H1 (cell line): ENCODE measurements around the gene SNX24. TPM values are rescaled to one million over a fixed set of nuclear protein-coding genes. Genes with fewer than 3 reads are reported as not detected.

ENCODE experiments used
- CTCF ChIA-PET: fragments of 300-600 bp; sonication (Branson Sonifier 250); formaldehyde crosslinking; loops from one replicate; lab custom pipeline; 2021; ENCODE audit not compliant: partially characterized antibody; lab: Charles Lee
- POLR2A ChIA-PET: fragments of 300-600 bp; sonication (Branson Sonifier 250); formaldehyde crosslinking; loops from one replicate; lab custom pipeline; 2021; ENCODE audit warnings: inconsistent platforms; ENCODE audit not compliant: partially characterized antibody; lab: Charles Lee
- DNase-seq, 2 experiments: peaks; one replicate each; pipeline versions ENCODE4 v3.0.0 to v3.0.0-alpha.2; 2010 to 2022; ENCODE audit warnings: low spot score in 2 of 2, low read depth in 1 of 2, mixed read lengths in 1 of 2
- FAIRE-seq: peaks from 2 replicates; lab custom pipeline; 2011; peaks lifted over from hg19 to GRCh38; lab: Jason Lieb, UNC
- H2AFZ ChIP-seq: 2 replicates; pipeline ENCODE4 v1.8.1; 2012; ENCODE audit warnings: low read length, inconsistent platforms
- H2AK5ac ChIP-seq: 2 replicates; pipeline ENCODE4 v1.6.1; 2013; ENCODE audit warnings: low read depth, low read length
- H2BK120ac ChIP-seq: replicated peaks from 2 replicates; pipeline ENCODE3; 2013; ENCODE audit warnings: low read depth, low read length, inconsistent platforms
- H2BK12ac ChIP-seq: 2 replicates; pipeline ENCODE4 v1.6.1; 2013; ENCODE audit warnings: low read depth, low read length
- H2BK15ac ChIP-seq: 2 replicates; pipeline ENCODE4 v1.6.1; 2013; ENCODE audit warnings: low read length
- H2BK20ac ChIP-seq: 2 replicates; pipeline ENCODE4 v1.6.1; 2013; ENCODE audit warnings: low read length
- H2BK5ac ChIP-seq: 2 replicates; pipeline ENCODE4 v1.6.1; 2013; ENCODE audit warnings: low read depth, low read length
- H3K14ac ChIP-seq: 2 replicates; pipeline ENCODE4 v1.6.1; 2013; ENCODE audit warnings: inconsistent platforms; ENCODE audit not compliant: insufficient read length
- H3K18ac ChIP-seq: 2 replicates; pipeline ENCODE4 v1.6.1; 2013; ENCODE audit warnings: low read length; ENCODE audit errors: extremely low read depth
- H3K23ac ChIP-seq: 2 replicates; pipeline ENCODE4 v1.6.1; 2013; ENCODE audit warnings: inconsistent platforms; ENCODE audit not compliant: insufficient read length
- H3K23me2 ChIP-seq: 2 replicates; pipeline ENCODE4 v1.6.1; 2013; ENCODE audit warnings: low read depth, low read length
- H3K27ac ChIP-seq: 2 replicates; pipeline ENCODE4 v1.6.1; 2011; ENCODE audit warnings: low read depth, low read length, inconsistent platforms
- H3K27me3 ChIP-seq, 4 experiments: replicated peaks in 1 of 4; 1 replicate in 1 of 4; 2 replicates in 3 of 4; pipeline versions ENCODE4 v1.6.1 to v1.8.1; 2011 to 2013; ENCODE audit warnings: low read length in 3 of 4, mild to moderate bottlenecking in 3 of 4, inconsistent platforms in 2 of 4, mixed read lengths in 2 of 4, moderate library complexity in 1 of 4; ENCODE audit not compliant: control insufficient read depth in 3 of 4, insufficient read depth in 3 of 4; ENCODE audit errors: extremely low read depth in 1 of 4
- H3K36me3 ChIP-seq, 4 experiments: 2 replicates each; pipeline versions ENCODE4 v1.6.1 to v1.8.1; 2011 to 2013; ENCODE audit warnings: mild to moderate bottlenecking in 4 of 4, low read length in 3 of 4, moderate library complexity in 2 of 4, control low read depth in 1 of 4, inconsistent platforms in 1 of 4; ENCODE audit not compliant: insufficient read depth in 4 of 4, control insufficient read depth in 2 of 4
- H3K4ac ChIP-seq: replicated peaks from 2 replicates; pipeline ENCODE3; 2013; ENCODE audit warnings: low read length, low read depth, mixed read lengths, inconsistent platforms; ENCODE audit not compliant: insufficient read length
- H3K4me1 ChIP-seq, 4 experiments: replicated peaks in 1 of 4; 1 replicate in 1 of 4; 2 replicates in 3 of 4; pipeline versions ENCODE4 v1.6.1 to v1.8.1; 2011 to 2013; ENCODE audit warnings: low read length in 3 of 4, inconsistent platforms in 2 of 4, mixed read lengths in 1 of 4; ENCODE audit not compliant: insufficient read depth in 4 of 4, control insufficient read depth in 3 of 4
- H3K4me2 ChIP-seq, 2 experiments: 2 replicates each; pipeline versions ENCODE4 v1.6.1 to v1.8.1; 2011 to 2013; ENCODE audit warnings: low read depth in 2 of 2, low read length in 2 of 2, control low read depth in 1 of 2, inconsistent platforms in 1 of 2, mild to moderate bottlenecking in 1 of 2; ENCODE audit not compliant: insufficient read depth in 1 of 2
- H3K4me3 ChIP-seq, 4 experiments: fragments of 200-600, 300-600 bp in 1 of 4; sonication (generic), shearing (Covaris generic), sonication (Bioruptor Twin) in 1 of 4; 2 replicates each; pipeline versions ENCODE4 v1.5.1 to v1.8.1; 2011 to 2016; ENCODE audit warnings: low read length in 4 of 4, low read depth in 3 of 4, control low read depth in 2 of 4, inconsistent platforms in 2 of 4, mild to moderate bottlenecking in 2 of 4, mixed read lengths in 1 of 4, moderate library complexity in 1 of 4; ENCODE audit not compliant: insufficient read depth in 2 of 4; ENCODE audit errors: extremely low read depth in 1 of 4
- H3K56ac ChIP-seq: replicated peaks from 2 replicates; pipeline ENCODE3; 2013; ENCODE audit warnings: low read depth, mild to moderate bottlenecking, mixed read lengths, low read length, inconsistent platforms; ENCODE audit not compliant: insufficient read length
- H3K79me1 ChIP-seq: 2 replicates; pipeline ENCODE4 v1.6.1; 2013; ENCODE audit warnings: low read depth, low read length, control low read depth
- H3K79me2 ChIP-seq, 2 experiments: 2 replicates each; pipeline versions ENCODE4 v1.6.1 to v1.8.1; 2012 to 2013; ENCODE audit warnings: low read length in 2 of 2, mild to moderate bottlenecking in 2 of 2, inconsistent platforms in 1 of 2; ENCODE audit not compliant: insufficient read depth in 2 of 2, control insufficient read depth in 1 of 2
- H3K9ac ChIP-seq, 4 experiments: replicated peaks in 1 of 4; 1 replicate in 1 of 4; 2 replicates in 3 of 4; pipeline versions ENCODE4 v1.6.1 to v1.8.1; 2011 to 2013; ENCODE audit warnings: low read depth in 3 of 4, low read length in 3 of 4, control low read depth in 2 of 4, mild to moderate bottlenecking in 2 of 4, moderate library complexity in 2 of 4, inconsistent platforms in 1 of 4; ENCODE audit errors: extremely low read depth in 1 of 4
- H3K9me3 ChIP-seq, 2 experiments: 2 replicates each; pipeline versions ENCODE4 v1.6.1 to v1.8.1; 2012 to 2013; ENCODE audit warnings: mild to moderate bottlenecking in 2 of 2, moderate library complexity in 2 of 2, control low read depth in 1 of 2, inconsistent platforms in 1 of 2, low read depth in 1 of 2, low read length in 1 of 2, mixed read lengths in 1 of 2; ENCODE audit not compliant: insufficient read depth in 2 of 2
- H4K20me1 ChIP-seq, 2 experiments: replicated peaks in 1 of 2; 2 replicates each; pipeline versions ENCODE3 to v1.8.1; 2011 to 2013; ENCODE audit warnings: inconsistent platforms in 2 of 2, low read length in 2 of 2, mild to moderate bottlenecking in 1 of 2; ENCODE audit not compliant: insufficient read depth in 2 of 2, control insufficient read depth in 1 of 2
- H4K5ac ChIP-seq: 2 replicates; pipeline ENCODE4 v1.6.1; 2013; ENCODE audit warnings: low read length, low read depth, mixed read lengths, inconsistent platforms; ENCODE audit not compliant: insufficient read length
- H4K8ac ChIP-seq: 2 replicates; pipeline ENCODE4 v1.8.0; 2013; ENCODE audit warnings: mild to moderate bottlenecking, moderate library complexity, low read length, inconsistent platforms; ENCODE audit not compliant: insufficient read depth; ENCODE audit errors: extremely low read depth
- H4K91ac ChIP-seq: replicated peaks from 2 replicates; pipeline ENCODE3; 2013; ENCODE audit warnings: low read length, mixed read lengths, inconsistent platforms; ENCODE audit not compliant: insufficient read length
- BCL11A ChIP-seq, 2 experiments: IDR thresholded peaks; one replicate each; pipeline ENCODE4 v1.6.1; 2011; ENCODE audit warnings: low read depth in 2 of 2, low read length in 2 of 2, mild to moderate bottlenecking in 2 of 2
- WGBS, 2 experiments: shearing (Covaris generic) in 1 of 2; methylation state at CpG; one replicate each; pipeline versions ENCODE4 v1.1.6 to v1.1.7; 2013 to 2015; ENCODE audit warnings: low lambda C conversion rate in 2 of 2, mixed read lengths in 2 of 2, inconsistent platforms in 1 of 2, low coverage in 1 of 2, missing lambda C conversion rate in 1 of 2; ENCODE audit not compliant: insufficient replicate concordance in 2 of 2, insufficient coverage in 1 of 2, insufficient read length in 1 of 2; ENCODE audit errors: extremely low coverage in 1 of 2, missing lambda C conversion rate in 1 of 2; 5-methylcytosine and 5-hydroxymethylcytosine counted together
- polyA plus RNA-seq, 7 experiments: library from polyadenylated mRNA; depleted of rRNA in 3 of 7; stranded (reverse) in 5 of 7; unstranded in 2 of 7; fragments of >200 nt in 5 of 7; fragments of 200-250 nt in 2 of 7; gene quantifications; 1 replicate in 5 of 7; 2 replicates in 1 of 7; 4 replicates in 1 of 7; pipeline versions ENCODE4 v1.2.1 to v1.2.3, GENCODE V29; 2011 to 2013; ENCODE audit warnings: missing spikeins in 2 of 7, mixed read lengths in 2 of 7
- total RNA-seq: library from RNA; stranded (reverse); fragmentation: NEBNext Ultra II Directional; extraction: Animal tissue kit (Norgen Biotek cat#: 25700); gene quantifications from 2 replicates; pipeline ENCODE4 v1.2.1, GENCODE V29; 2021

The SNX24 gene
- total and polyA plus RNA-seq, 2 of the 8 experiments (the other 6 are each of a cell fraction or from before 2014, with no cell fraction given): 7.3 to 14.3 TPM

- Histone ChIP-seq H3K79me1 (no peaks in the 10 kb centered on the region), H3K36me3 (peaks cover 0 to 33% (median 6%) of the 10 kb centered on the region in 4 experiments; a peak in 2 of 8 replicates), H3K4me3 (no peak overlapping the region), H2BK5ac (no peak overlapping the region), H3K14ac (no peak overlapping the region), H3K27me3 (no peaks in the 10 kb centered on the region), H3K23ac (no peak overlapping the region), H3K56ac (no peak overlapping the region), H3K79me2 (no peaks in the 10 kb centered on the region), H3K9ac (no peak overlapping the region), H3K4me2 (no peak overlapping the region), H4K8ac (no peak overlapping the region), H3K18ac (no peak overlapping the region), H3K23me2 (no peaks in the 10 kb centered on the region), H2BK20ac (no peak overlapping the region), H3K9me3 (no peaks in the 10 kb centered on the region), H2BK120ac (no peak overlapping the region), H4K5ac (no peak overlapping the region), H2AK5ac (no peak overlapping the region), H3K27ac (no peak overlapping the region), H2AFZ (no peak overlapping the region), H2BK12ac (no peak overlapping the region), H2BK15ac (no peak overlapping the region), H4K20me1 (no peaks in the 10 kb centered on the region), H4K91ac (no peak overlapping the region), H3K4me1 (peaks cover 0 to 2% (median 0%) of the 10 kb centered on the region in 4 experiments; a peak in 1 of 7 replicates), H3K4ac (no peak overlapping the region)
- DNase-seq: no peak
- 95% methylated on average over 2 of the region's 2 CpGs; no CpG with 5 or more reads in 1 of the 2 experiments for WGBS, 2 experiments
- ChIA-PET CTCF (no interaction called here), POLR2A (no interaction called here)
- no peak for FAIRE-seq
- no peak for TF ChIP-seq BCL11A (IDR thresholded peaks at IDR 0.05; ENCODE audit: low read depth in 2 of 2, low read length in 2 of 2)
Observed at GRCh38 chr5:122805481-122805880, 39.9 kb upstream of the SNX24 start.
